ENCODE measurements around the gene CNTNAP5.

- TF ChIP-seq CTCF (IDR thresholded peaks at IDR 0.05), result no peak
- no peak for TF ChIP-seq REST (IDR thresholded peaks at IDR 0.05; ENCODE audit: insufficient read depth in 1 of 2, low read depth in 2 of 2, low read length in 1 of 2)
- no peak for TF ChIP-seq POLR2AphosphoS5 (IDR thresholded peaks at IDR 0.05; ENCODE audit: low read depth, low read length)
Measured at GRCh38 chr2:124035001-124035400, 9.9 kb downstream of the CNTNAP5 start.
